ENCODE data around the gene MRAS. TPM values are rescaled to one million over a fixed set of nuclear protein-coding genes. Genes with fewer than 3 reads are reported as not detected.

MRAS gene
- total RNA-seq, 1 experiment from 2014 or later, result 2.4 TPM

DNA sequence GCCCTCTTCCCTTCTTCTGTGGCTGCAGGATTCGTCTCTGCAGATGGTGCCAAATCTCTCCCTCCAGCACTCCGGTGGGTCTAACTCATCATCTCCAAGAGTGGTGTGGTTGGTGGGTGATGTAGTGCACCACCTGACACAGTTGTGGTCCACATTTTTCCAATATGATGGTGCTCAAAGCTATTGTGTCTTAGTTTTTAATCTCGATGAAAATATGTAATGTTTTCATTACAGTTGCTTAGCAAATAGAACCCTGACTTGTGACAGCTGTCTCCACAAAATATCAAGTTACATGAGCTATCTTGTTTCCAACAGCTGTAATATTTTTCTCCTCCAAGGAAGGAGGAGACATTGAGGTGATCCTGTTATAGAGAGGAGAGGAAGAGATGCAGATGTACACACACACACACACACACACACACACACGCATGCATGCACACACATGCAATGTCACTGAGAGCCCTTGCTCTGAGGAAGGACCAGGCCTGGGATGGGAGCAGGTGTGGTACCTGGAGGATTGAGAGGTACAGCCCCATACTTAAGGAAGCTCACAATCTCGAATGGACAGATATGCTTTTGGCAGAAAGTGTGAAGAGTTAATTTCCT is 70.3 kb downstream of the MRAS start:
- H3K4me2 ChIP-seq, result no peak overlapping the region
- H2AFZ ChIP-seq, result no peak overlapping the region
- H3K27me3 ChIP-seq (ENCODE audit: insufficient read depth, low read depth), result no peaks in the 10 kb centered on the region
- CTCF ChIA-PET, result interaction anchor here (0.5 to 1.1 kb wide), 4 partner anchors 8 to 909 kb away, joined by 3 to 4 read pairs (median 4); no protein-coding TSS in a partner anchor
- no peak overlapping the region for H3K4me3 ChIP-seq
- POLR2A ChIA-PET (ENCODE audit: unreplicated experiment), result interaction anchor here (0.6 kb wide), 1 partner anchor 95 kb away, joined by 3 read pairs; no protein-coding TSS in a partner anchor
- intact Hi-C loops (cut with micrococcal nuclease; ENCODE audit: unreplicated experiment), result loop anchor here (5.0 kb wide), 3 partner anchors 91 to 279 kb away; partner anchors contain the start of gene NME9
- no peaks in the 10 kb centered on the region for H3K4me1 ChIP-seq (replicated peaks; ENCODE audit: insufficient read depth)
- DNase-seq, result no peak
- no peaks in the 10 kb centered on the region for H3K9me2 ChIP-seq (ENCODE audit: insufficient read depth)
- TF ChIP-seq, protein P1, sequence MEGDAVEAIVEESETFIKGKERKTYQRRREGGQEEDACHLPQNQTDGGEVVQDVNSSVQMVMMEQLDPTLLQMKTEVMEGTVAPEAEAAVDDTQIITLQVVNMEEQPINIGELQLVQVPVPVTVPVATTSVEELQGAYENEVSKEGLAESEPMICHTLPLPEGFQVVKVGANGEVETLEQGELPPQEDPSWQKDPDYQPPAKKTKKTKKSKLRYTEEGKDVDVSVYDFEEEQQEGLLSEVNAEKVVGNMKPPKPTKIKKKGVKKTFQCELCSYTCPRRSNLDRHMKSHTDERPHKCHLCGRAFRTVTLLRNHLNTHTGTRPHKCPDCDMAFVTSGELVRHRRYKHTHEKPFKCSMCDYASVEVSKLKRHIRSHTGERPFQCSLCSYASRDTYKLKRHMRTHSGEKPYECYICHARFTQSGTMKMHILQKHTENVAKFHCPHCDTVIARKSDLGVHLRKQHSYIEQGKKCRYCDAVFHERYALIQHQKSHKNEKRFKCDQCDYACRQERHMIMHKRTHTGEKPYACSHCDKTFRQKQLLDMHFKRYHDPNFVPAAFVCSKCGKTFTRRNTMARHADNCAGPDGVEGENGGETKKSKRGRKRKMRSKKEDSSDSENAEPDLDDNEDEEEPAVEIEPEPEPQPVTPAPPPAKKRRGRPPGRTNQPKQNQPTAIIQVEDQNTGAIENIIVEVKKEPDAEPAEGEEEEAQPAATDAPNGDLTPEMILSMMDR (conservative IDR thresholded peaks at IDR 0.05), result no peak
- no peak for TF ChIP-seq EZH2 (IDR thresholded peaks at IDR 0.05; ENCODE audit: low read depth)
- no peaks in the 10 kb centered on the region for H3K36me3 ChIP-seq (ENCODE audit: low read depth)
- H4K20me1 ChIP-seq (ENCODE audit: insufficient read depth), result no peaks in the 10 kb centered on the region
- no peaks in the 10 kb centered on the region for H3K9me3 ChIP-seq (ENCODE audit: insufficient read depth, low read depth)
- BruUV-seq (replicated peaks), result no TSS peak
- H3K27ac ChIP-seq, result no peak overlapping the region
- no peaks in the 10 kb centered on the region for H3K79me2 ChIP-seq (ENCODE audit: low read depth)
- H3F3A ChIP-seq (ENCODE audit: insufficient read depth, low read depth), result no peaks in the 10 kb centered on the region

DNA sequence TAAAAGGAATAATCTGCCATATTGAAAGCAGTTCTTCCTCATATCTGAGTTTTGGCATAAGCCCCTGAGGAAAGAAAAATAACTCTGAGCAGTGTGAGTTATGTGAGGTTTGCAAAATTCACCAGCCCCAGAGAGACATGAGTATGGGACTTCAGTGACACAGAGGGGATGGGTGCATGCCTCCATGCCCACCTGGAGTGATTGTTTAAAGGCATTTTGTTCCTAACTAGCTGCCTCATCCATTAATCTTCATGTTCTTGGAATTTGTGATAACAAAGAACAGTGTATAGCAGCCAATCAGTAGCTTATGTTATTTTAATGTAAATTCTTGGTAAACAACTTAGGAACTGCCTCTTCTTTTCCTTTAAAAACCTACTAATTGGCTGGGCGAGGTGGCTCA is 74.9 kb downstream of the MRAS start:
- H4K20me1 ChIP-seq (ENCODE audit: insufficient read depth), result no peaks in the 10 kb centered on the region
- TF ChIP-seq, protein P1 (conservative IDR thresholded peaks at IDR 0.05), result no peak
- no peak for TF ChIP-seq EZH2 (IDR thresholded peaks at IDR 0.05; ENCODE audit: low read depth)
- H3K79me2 ChIP-seq (ENCODE audit: low read depth), result no peaks in the 10 kb centered on the region
- no peak overlapping the region for H2AFZ ChIP-seq
- H3K27ac ChIP-seq, result no peak overlapping the region
- no peaks in the 10 kb centered on the region for H3K4me1 ChIP-seq (replicated peaks; ENCODE audit: insufficient read depth)
- no peaks in the 10 kb centered on the region for H3F3A ChIP-seq (ENCODE audit: insufficient read depth, low read depth)
- no TSS peak for BruUV-seq (replicated peaks)
- H3K4me3 ChIP-seq, result no peak overlapping the region
- H3K9me3 ChIP-seq (ENCODE audit: insufficient read depth, low read depth), result no peaks in the 10 kb centered on the region
- CTCF ChIA-PET, result no interaction called here
- no peaks in the 10 kb centered on the region for H3K36me3 ChIP-seq (ENCODE audit: low read depth)
- intact Hi-C loops (cut with micrococcal nuclease; ENCODE audit: unreplicated experiment), result loop anchor here (10.0 kb wide), 1 partner anchor 359 kb away; no protein-coding TSS in a partner anchor
- H3K27me3 ChIP-seq (ENCODE audit: insufficient read depth, low read depth), result no peaks in the 10 kb centered on the region
- POLR2A ChIA-PET (ENCODE audit: unreplicated experiment), result no interaction called here
- no peaks in the 10 kb centered on the region for H3K9me2 ChIP-seq (ENCODE audit: insufficient read depth)
- no peak overlapping the region for H3K4me2 ChIP-seq
- DNase-seq, result no peak

DNA sequence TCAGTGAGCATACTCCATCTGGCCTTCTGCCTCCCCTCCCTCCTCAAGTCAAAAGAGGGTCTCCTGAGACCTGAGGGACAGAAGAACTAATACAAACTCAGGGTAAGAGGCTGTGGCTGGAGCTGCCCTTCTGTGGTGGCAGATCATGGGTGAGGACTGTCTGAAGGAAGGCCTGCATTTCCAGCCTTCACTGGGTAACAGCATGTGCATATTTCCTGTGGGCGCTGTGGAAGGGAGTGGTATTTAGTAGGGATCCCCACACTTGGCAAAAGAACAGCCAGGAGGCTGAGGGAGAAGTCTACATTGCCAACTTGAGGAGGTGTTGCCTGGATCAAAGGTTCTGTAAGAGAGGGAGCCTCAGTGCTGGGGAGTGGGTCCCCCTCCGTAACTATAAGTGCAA is 75.9 kb downstream of the MRAS start:
- no peak for DNase-seq
- Histone ChIP-seq H3K79me2 (ENCODE audit: low read depth) (no peaks in the 10 kb centered on the region), H3K4me1 (replicated peaks; ENCODE audit: insufficient read depth) (no peaks in the 10 kb centered on the region), H3F3A (ENCODE audit: insufficient read depth, low read depth) (no peaks in the 10 kb centered on the region), H3K27ac (no peak overlapping the region), H3K9me3 (ENCODE audit: insufficient read depth, low read depth) (no peaks in the 10 kb centered on the region), H3K4me3 (no peak overlapping the region), H4K20me1 (ENCODE audit: insufficient read depth) (no peaks in the 10 kb centered on the region), H3K4me2 (no peak overlapping the region), H3K36me3 (ENCODE audit: low read depth) (no peaks in the 10 kb centered on the region), H2AFZ (no peak overlapping the region), H3K9me2 (ENCODE audit: insufficient read depth) (no peaks in the 10 kb centered on the region), H3K27me3 (ENCODE audit: insufficient read depth, low read depth) (no peaks in the 10 kb centered on the region)
- POLR2A ChIA-PET (ENCODE audit: unreplicated experiment), result no interaction called here
- CTCF ChIA-PET, result no interaction called here
- TF ChIP-seq, protein P1 (conservative IDR thresholded peaks at IDR 0.05), result no peak
- no peak for TF ChIP-seq EZH2 (IDR thresholded peaks at IDR 0.05; ENCODE audit: low read depth)
- intact Hi-C loops (cut with micrococcal nuclease; ENCODE audit: unreplicated experiment), result loop anchor here (10.0 kb wide), 1 partner anchor 360 kb away; no protein-coding TSS in a partner anchor
- BruUV-seq (replicated peaks), result no TSS peak
